Measurements from ENCODE around the gene IMPG1.

The IMPG1 gene

GRCh38 chr6:75993236-75994162 lies 79.0 kb downstream of the IMPG1 start:
- Mint-ChIP-seq H3K4me1 (no peaks in the 10 kb centered on the region), H3K27me3 (no peaks in the 10 kb centered on the region), H3K9me3 (peaks cover 0 to 6% of the 10 kb centered on the region in 2 donors), H3K27ac (no peak overlapping the region), H3K4me3 (no peak overlapping the region)
- no peak for ATAC-seq
- DNase-seq, result no peak

GRCh38 chr6:75991941-75992340 lies 80.5 kb downstream of the IMPG1 start:
- no peak for DNase-seq
- Mint-ChIP-seq H3K4me1 (no peaks in the 10 kb centered on the region), H3K9me3 (peaks cover 0 to 9% of the 10 kb centered on the region in 2 donors), H3K4me3 (no peak overlapping the region), H3K27ac (no peak overlapping the region), H3K27me3 (no peaks in the 10 kb centered on the region)
- no peak for ATAC-seq

- ATAC-seq (no peak), DNase-seq (no peak)
- H3K9me3 Mint-ChIP-seq, result peaks cover 0 to 9% of the 10 kb centered on the region in 2 donors
- no peak overlapping the region for H3K27ac Mint-ChIP-seq
- no peak overlapping the region for H3K4me3 Mint-ChIP-seq
- no peaks in the 10 kb centered on the region for H3K27me3 Mint-ChIP-seq
- H3K4me1 Mint-ChIP-seq, result no peaks in the 10 kb centered on the region
These were observed 85.5 kb downstream of the IMPG1 start for GRCh38 chr6:75986935-75987334.

GRCh38 chr6:75975904-75976303 lies 96.6 kb downstream of the IMPG1 start:
- Mint-ChIP-seq H3K27me3 (no peaks in the 10 kb centered on the region), H3K4me1 (no peaks in the 10 kb centered on the region), H3K4me3 (no peak overlapping the region), H3K9me3 (no peaks in the 10 kb centered on the region), H3K27ac (no peak overlapping the region)
- ATAC-seq, result no peak
- no peak for DNase-seq

GRCh38 chr6:75970093-75970492 lies 102.4 kb downstream of the IMPG1 start:
- Mint-ChIP-seq H3K27ac (no peak overlapping the region), H3K9me3 (no peaks in the 10 kb centered on the region), H3K27me3 (no peaks in the 10 kb centered on the region), H3K4me1 (no peaks in the 10 kb centered on the region), H3K4me3 (no peak overlapping the region)
- no peak for ATAC-seq
- DNase-seq, result no peak

- Mint-ChIP-seq H3K4me3 (no peak overlapping the region), H3K27me3 (no peaks in the 10 kb centered on the region), H3K4me1 (no peaks in the 10 kb centered on the region), H3K9me3 (no peaks in the 10 kb centered on the region), H3K27ac (no peak overlapping the region)
- ATAC-seq (no peak), DNase-seq (no peak)
These were observed 104.3 kb downstream of the IMPG1 start for GRCh38 chr6:75968143-75968542.

GRCh38 chr6:75963569-75963968 lies 108.9 kb downstream of the IMPG1 start:
- DNase-seq (no peak), ATAC-seq (no peak)
- H3K4me3 Mint-ChIP-seq, result no peak overlapping the region
- H3K9me3 Mint-ChIP-seq, result no peaks in the 10 kb centered on the region
- no peak overlapping the region for H3K27ac Mint-ChIP-seq
- no peaks in the 10 kb centered on the region for H3K4me1 Mint-ChIP-seq
- H3K27me3 Mint-ChIP-seq, result no peaks in the 10 kb centered on the region

GRCh38 chr6:75952128-75952527 lies 120.3 kb downstream of the IMPG1 start:
- no peaks in the 10 kb centered on the region for H3K27me3 Mint-ChIP-seq
- no peaks in the 10 kb centered on the region for H3K4me1 Mint-ChIP-seq
- H3K4me3 Mint-ChIP-seq, result no peak overlapping the region
- no peak overlapping the region for H3K27ac Mint-ChIP-seq
- ATAC-seq (no peak), DNase-seq (no peak)
- no peaks in the 10 kb centered on the region for H3K9me3 Mint-ChIP-seq

- DNase-seq (no peak), ATAC-seq (no peak)
- H3K27ac Mint-ChIP-seq, result no peak overlapping the region
- no peak overlapping the region for H3K4me3 Mint-ChIP-seq
- H3K27me3 Mint-ChIP-seq, result peaks cover 13% of the 10 kb centered on the region
- H3K4me1 Mint-ChIP-seq, result no peaks in the 10 kb centered on the region
- no peaks in the 10 kb centered on the region for H3K9me3 Mint-ChIP-seq
These were observed 124.5 kb downstream of the IMPG1 start for GRCh38 chr6:75947935-75948334.

- H3K4me1 Mint-ChIP-seq, result no peaks in the 10 kb centered on the region
- DNase-seq (no peak), ATAC-seq (no peak)
- no peak overlapping the region for H3K4me3 Mint-ChIP-seq
- H3K9me3 Mint-ChIP-seq, result no peaks in the 10 kb centered on the region
- H3K27ac Mint-ChIP-seq, result no peak overlapping the region
- H3K27me3 Mint-ChIP-seq, result peaks cover 14% of the 10 kb centered on the region
These were observed 126.2 kb downstream of the IMPG1 start for GRCh38 chr6:75946146-75946831.

GRCh38 chr6:75943381-75943780 lies 129.1 kb downstream of the IMPG1 start:
- DNase-seq (no peak), ATAC-seq (no peak)
- Mint-ChIP-seq H3K4me3 (no peak overlapping the region), H3K27ac (no peak overlapping the region), H3K9me3 (no peaks in the 10 kb centered on the region), H3K4me1 (no peaks in the 10 kb centered on the region), H3K27me3 (peaks cover 14% of the 10 kb centered on the region)

- DNase-seq (no peak), ATAC-seq (no peak)
- no peak overlapping the region for H3K4me3 Mint-ChIP-seq
- H3K9me3 Mint-ChIP-seq, result no peaks in the 10 kb centered on the region
- H3K4me1 Mint-ChIP-seq, result no peaks in the 10 kb centered on the region
- H3K27ac Mint-ChIP-seq, result no peak overlapping the region
- H3K27me3 Mint-ChIP-seq, result peaks cover 21% of the 10 kb centered on the region
These were observed 131.0 kb downstream of the IMPG1 start for GRCh38 chr6:75941509-75941908.

GRCh38 chr6:75940564-75940963 lies 131.9 kb downstream of the IMPG1 start:
- H3K27ac Mint-ChIP-seq, result no peak overlapping the region
- H3K4me1 Mint-ChIP-seq, result no peaks in the 10 kb centered on the region
- no peaks in the 10 kb centered on the region for H3K9me3 Mint-ChIP-seq
- peaks cover 30% of the 10 kb centered on the region for H3K27me3 Mint-ChIP-seq
- no peak for ATAC-seq
- H3K4me3 Mint-ChIP-seq, result no peak overlapping the region
- no peak for DNase-seq

GRCh38 chr6:75937846-75938245 lies 134.6 kb downstream of the IMPG1 start:
- Mint-ChIP-seq H3K4me1 (peaks cover 10% of the 10 kb centered on the region), H3K9me3 (no peaks in the 10 kb centered on the region), H3K4me3 (no peak overlapping the region), H3K27me3 (peaks cover 41% of the 10 kb centered on the region), H3K27ac (no peak overlapping the region)
- no peak for ATAC-seq
- DNase-seq, result no peak

GRCh38 chr6:75936682-75937081 lies 135.8 kb downstream of the IMPG1 start:
- Mint-ChIP-seq H3K4me1 (peaks cover 10% of the 10 kb centered on the region), H3K27ac (no peak overlapping the region), H3K4me3 (no peak overlapping the region), H3K9me3 (no peaks in the 10 kb centered on the region), H3K27me3 (peaks cover 41% of the 10 kb centered on the region)
- DNase-seq, result no peak
- ATAC-seq, result peak; percentile 28

GRCh38 chr6:75935473-75935793 lies 137.0 kb downstream of the IMPG1 start:
- Mint-ChIP-seq H3K27me3 (peaks cover 41% of the 10 kb centered on the region), H3K9me3 (no peaks in the 10 kb centered on the region), H3K27ac (no peak overlapping the region), H3K4me3 (peak overlapping the region in 1 of 2 donors; percentile 48), H3K4me1 (peaks cover 10% of the 10 kb centered on the region)
- no peak for DNase-seq
- peak; percentile 14 for ATAC-seq
